Measurements from ENCODE around the gene NAB1. TPM values are rescaled to one million over a fixed set of nuclear protein-coding genes. Genes with fewer than 3 reads are reported as not detected.

The NAB1 gene
- total RNA-seq, 4 donors from 2014 or later, result 34.3 to 63.9 (median 38.4) TPM

GRCh38 chr2:190683802-190684201 is 34.9 kb downstream of the NAB1 start:
- Histone ChIP-seq H3K4me3 (no peak overlapping the region), H3K4me1 (peaks cover 0 to 9% (median 0%) of the 10 kb centered on the region in 4 donors), H3K36me3 (peaks cover 0 to 28% (median 12%) of the 10 kb centered on the region in 4 donors), H3K27me3 (no peaks in the 10 kb centered on the region), H3K27ac (no peak overlapping the region), H3K9me3 (no peaks in the 10 kb centered on the region)
- no peak for DNase-seq
- intact Hi-C loops (cut with DNase I; ENCODE audit: low total_unique reads) (no loop called here), in situ Hi-C loops (cut with MboI; ENCODE audit: low pct_ligation_motif_present in 1 of 4, low pct_unique_long_range_greater_than_20kb in 1 of 4, low sequenced_read_pairs in 3 of 4) (loop anchor here in 1 of 4 donors (25.0 kb wide), 1 partner anchor 297 kb away; no protein-coding TSS in a partner anchor)
- TF ChIP-seq POLR2AphosphoS5 (IDR thresholded peaks at IDR 0.05) (no peak), EP300 (IDR thresholded peaks at IDR 0.05; ENCODE audit: low read depth) (no peak), POLR2A (IDR thresholded peaks at IDR 0.05) (no peak)
- TF ChIP-seq, protein P1, sequence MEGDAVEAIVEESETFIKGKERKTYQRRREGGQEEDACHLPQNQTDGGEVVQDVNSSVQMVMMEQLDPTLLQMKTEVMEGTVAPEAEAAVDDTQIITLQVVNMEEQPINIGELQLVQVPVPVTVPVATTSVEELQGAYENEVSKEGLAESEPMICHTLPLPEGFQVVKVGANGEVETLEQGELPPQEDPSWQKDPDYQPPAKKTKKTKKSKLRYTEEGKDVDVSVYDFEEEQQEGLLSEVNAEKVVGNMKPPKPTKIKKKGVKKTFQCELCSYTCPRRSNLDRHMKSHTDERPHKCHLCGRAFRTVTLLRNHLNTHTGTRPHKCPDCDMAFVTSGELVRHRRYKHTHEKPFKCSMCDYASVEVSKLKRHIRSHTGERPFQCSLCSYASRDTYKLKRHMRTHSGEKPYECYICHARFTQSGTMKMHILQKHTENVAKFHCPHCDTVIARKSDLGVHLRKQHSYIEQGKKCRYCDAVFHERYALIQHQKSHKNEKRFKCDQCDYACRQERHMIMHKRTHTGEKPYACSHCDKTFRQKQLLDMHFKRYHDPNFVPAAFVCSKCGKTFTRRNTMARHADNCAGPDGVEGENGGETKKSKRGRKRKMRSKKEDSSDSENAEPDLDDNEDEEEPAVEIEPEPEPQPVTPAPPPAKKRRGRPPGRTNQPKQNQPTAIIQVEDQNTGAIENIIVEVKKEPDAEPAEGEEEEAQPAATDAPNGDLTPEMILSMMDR (IDR thresholded peaks at IDR 0.05), result no peak
- WGBS, 2 donors (ENCODE audit: low coverage in 1 of 2), result 24 to 40% methylated on average over 3 of the region's 3 CpGs

DNA sequence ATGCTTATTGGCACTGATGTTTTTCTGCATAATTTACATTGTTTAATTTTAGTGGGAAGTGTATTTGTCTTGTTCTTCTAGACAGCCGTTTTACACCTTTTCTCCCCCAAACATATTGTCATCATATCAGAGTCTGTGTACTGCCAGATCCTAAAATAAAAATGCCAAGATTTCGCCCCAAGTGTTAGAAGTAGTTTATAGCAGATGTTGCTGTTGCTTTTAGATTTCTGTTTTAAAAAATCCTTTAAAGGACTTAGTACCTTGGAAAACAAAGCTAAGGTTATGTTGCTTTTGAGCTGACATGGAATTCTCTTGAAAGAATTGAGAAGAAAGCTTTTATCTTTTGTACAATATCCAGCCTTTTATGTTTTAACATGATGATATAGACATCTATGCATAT is 36.0 kb downstream of the NAB1 start:
- H3K27ac ChIP-seq, result no peak overlapping the region
- H3K27me3 ChIP-seq, result no peaks in the 10 kb centered on the region
- no peak for DNase-seq
- H3K36me3 ChIP-seq, result peaks cover 0 to 36% (median 15%) of the 10 kb centered on the region in 4 donors
- no peaks in the 10 kb centered on the region for H3K9me3 ChIP-seq
- in situ Hi-C loops (cut with MboI; ENCODE audit: low pct_ligation_motif_present in 1 of 4, low pct_unique_long_range_greater_than_20kb in 1 of 4, low sequenced_read_pairs in 3 of 4) (loop anchor here in 1 of 4 donors (25.0 kb wide), 1 partner anchor 298 kb away; no protein-coding TSS in a partner anchor), intact Hi-C loops (cut with DNase I; ENCODE audit: low total_unique reads) (no loop called here)
- WGBS, 2 donors (ENCODE audit: low coverage in 1 of 2), result 63 to 66% methylated on average over 2 of the region's 2 CpGs
- no peak for TF ChIP-seq POLR2AphosphoS5 (IDR thresholded peaks at IDR 0.05)
- TF ChIP-seq EP300 (IDR thresholded peaks at IDR 0.05; ENCODE audit: low read depth), result no peak
- H3K4me1 ChIP-seq, result peaks cover 0 to 9% (median 0%) of the 10 kb centered on the region in 4 donors
- H3K4me3 ChIP-seq, result no peak overlapping the region

DNA sequence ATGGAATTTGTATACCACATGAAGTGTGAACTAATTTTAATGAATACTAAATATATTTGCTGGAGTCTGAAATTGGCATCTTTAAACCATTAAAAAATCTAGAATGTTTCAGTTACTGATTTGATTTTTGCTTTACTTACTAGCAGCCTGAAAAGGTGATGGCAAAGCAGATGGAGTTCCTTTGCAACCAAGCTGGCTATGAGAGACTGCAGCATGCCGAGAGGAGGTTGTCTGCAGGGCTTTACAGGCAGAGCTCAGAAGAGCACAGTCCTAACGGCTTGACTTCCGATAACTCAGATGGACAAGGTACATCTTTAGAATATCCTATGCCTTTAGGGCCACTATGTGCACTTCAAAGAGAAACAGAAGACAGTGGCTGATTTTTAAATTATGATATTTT is 36.5 kb downstream of the NAB1 start:
- TF ChIP-seq POLR2A (IDR thresholded peaks at IDR 0.05), result no peak
- no peak for TF ChIP-seq POLR2AphosphoS5 (IDR thresholded peaks at IDR 0.05)
- DNase-seq, result no peak
- Histone ChIP-seq H3K4me3 (no peak overlapping the region), H3K9me3 (no peaks in the 10 kb centered on the region), H3K36me3 (peaks cover 0 to 39% (median 17%) of the 10 kb centered on the region in 4 donors), H3K4me1 (peaks cover 0 to 9% (median 0%) of the 10 kb centered on the region in 4 donors), H3K27me3 (no peaks in the 10 kb centered on the region), H3K27ac (no peak overlapping the region)
- intact Hi-C loops (cut with DNase I; ENCODE audit: low total_unique reads) (no loop called here), in situ Hi-C loops (cut with MboI; ENCODE audit: low pct_ligation_motif_present in 1 of 4, low pct_unique_long_range_greater_than_20kb in 1 of 4, low sequenced_read_pairs in 3 of 4) (loop anchor here in 1 of 4 donors (25.0 kb wide), 1 partner anchor 298 kb away; no protein-coding TSS in a partner anchor)
- 94 to 100% methylated on average over 3 of the region's 3 CpGs for WGBS, 2 donors (ENCODE audit: low coverage in 1 of 2)

DNA sequence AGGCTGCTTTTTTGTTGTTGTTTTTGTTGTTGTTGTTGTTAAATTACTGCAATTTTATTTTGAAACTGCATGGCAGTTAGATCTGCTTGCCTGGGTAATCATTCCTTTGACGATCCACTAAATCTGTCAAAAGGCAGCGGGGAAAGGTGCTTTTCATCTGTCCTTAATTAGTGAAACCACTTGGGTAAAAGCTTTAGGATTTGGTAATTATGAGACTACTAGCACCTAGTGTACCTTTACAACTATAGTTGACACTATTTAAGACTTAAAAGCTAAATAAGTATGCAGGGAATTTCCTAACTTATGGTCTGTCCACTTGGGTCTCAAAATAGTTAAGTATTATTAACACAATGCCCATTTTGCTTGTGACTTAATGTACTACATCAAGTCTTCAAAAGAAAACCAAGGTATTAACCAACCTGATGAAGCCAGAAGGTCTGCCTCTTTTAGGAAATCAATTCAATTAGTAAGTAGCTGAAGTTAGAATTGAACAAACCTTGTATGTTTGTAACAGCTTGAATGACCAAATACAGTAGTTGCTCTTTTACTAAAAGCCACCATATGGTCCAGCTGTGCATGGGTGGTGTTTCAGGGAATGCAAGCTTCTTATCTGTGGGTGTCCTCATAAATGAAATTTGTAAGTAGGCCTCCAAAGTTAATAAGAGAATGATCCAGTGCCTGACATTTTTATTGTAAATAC is 44.8 kb downstream of the NAB1 start:
- intact Hi-C loops (cut with DNase I; ENCODE audit: low total_unique reads), result no loop called here

GRCh38 chr2:190694479-190694878 is 45.6 kb downstream of the NAB1 start:
- Histone ChIP-seq H3K9me3 (no peaks in the 10 kb centered on the region), H3K36me3 (peaks cover 0 to 16% (median 3%) of the 10 kb centered on the region in 4 donors), H3K4me1 (no peaks in the 10 kb centered on the region), H3K4me3 (no peak overlapping the region), H3K27ac (no peak overlapping the region), H3K27me3 (no peaks in the 10 kb centered on the region)
- intact Hi-C loops (cut with DNase I; ENCODE audit: low total_unique reads), result no loop called here
- TF ChIP-seq, protein P1 (IDR thresholded peaks at IDR 0.05), result no peak
- no peak for TF ChIP-seq POLR2AphosphoS5 (IDR thresholded peaks at IDR 0.05)
- TF ChIP-seq POLR2A (IDR thresholded peaks at IDR 0.05), result no peak
- TF ChIP-seq EP300 (IDR thresholded peaks at IDR 0.05; ENCODE audit: low read depth), result no peak
- in situ Hi-C loops (cut with MboI; ENCODE audit: low pct_ligation_motif_present in 1 of 4, low pct_unique_long_range_greater_than_20kb in 1 of 4, low sequenced_read_pairs in 3 of 4), result loop anchor here in 1 of 4 donors (25.0 kb wide), 1 partner anchor 307 kb away; no protein-coding TSS in a partner anchor
- WGBS, 2 donors (ENCODE audit: low coverage in 1 of 2), result 86 to 96% methylated on average over 10 to 11 of the region's 11 CpGs
- no peak for DNase-seq

More for the DNA sequence above, 44.8 kb downstream of the NAB1 start:
- Histone ChIP-seq H3K9me3 (no peaks in the 10 kb centered on the region), H3K4me1 (no peaks in the 10 kb centered on the region), H3K4me3 (no peak overlapping the region), H3K27me3 (no peaks in the 10 kb centered on the region), H3K36me3 (peaks cover 0 to 22% (median 6%) of the 10 kb centered on the region in 4 donors), H3K27ac (no peak overlapping the region)
- 75 to 100% methylated on average over 2 of the region's 2 CpGs for WGBS, 2 donors (ENCODE audit: low coverage in 1 of 2)
- in situ Hi-C loops (cut with MboI; ENCODE audit: low pct_ligation_motif_present in 1 of 4, low pct_unique_long_range_greater_than_20kb in 1 of 4, low sequenced_read_pairs in 3 of 4), result loop anchor here in 1 of 4 donors (25.0 kb wide), 1 partner anchor 306 kb away; no protein-coding TSS in a partner anchor
- DNase-seq, result no peak
- TF ChIP-seq, protein P1 (IDR thresholded peaks at IDR 0.05), result no peak
- TF ChIP-seq EP300 (IDR thresholded peaks at IDR 0.05; ENCODE audit: low read depth), result no peak
- no peak for TF ChIP-seq POLR2A (IDR thresholded peaks at IDR 0.05)
- TF ChIP-seq POLR2AphosphoS5 (IDR thresholded peaks at IDR 0.05), result no peak

Measured in transverse colon (tissue), 4 donors.